Neuron (in vitro differentiated cells): ENCODE results near the gene GCDH.
"Not testable (repeated sequence)": the region's sequence is repeated elsewhere in the genome, so short reads cannot be mapped to it uniquely, and the experiment has no call there.

Experiments
- H2AFZ ChIP-seq: one replicate; pipeline ENCODE4 v1.6.1; 2013; ENCODE audit warnings: low read depth, mild to moderate bottlenecking, inconsistent platforms, low read length, moderate library complexity
- H3K27me3 ChIP-seq: one replicate; pipeline ENCODE4 v1.6.1; 2013; ENCODE audit warnings: low read length; ENCODE audit not compliant: insufficient read depth
- H3K36me3 ChIP-seq: one replicate; pipeline ENCODE4 v1.6.1; 2013; ENCODE audit warnings: low read length; ENCODE audit not compliant: insufficient read depth
- H3K4me1 ChIP-seq: one replicate; pipeline ENCODE4 v1.6.1; 2013; ENCODE audit warnings: low read length; ENCODE audit not compliant: insufficient read depth
- H3K4me3 ChIP-seq: 2 replicates; pipeline ENCODE4 v1.5.1; 2013; ENCODE audit warnings: mild to moderate bottlenecking, low read length, moderate library complexity
- H3K9me3 ChIP-seq: one replicate; pipeline ENCODE4 v1.6.1; 2013; ENCODE audit warnings: low read length

GCDH gene

DNA sequence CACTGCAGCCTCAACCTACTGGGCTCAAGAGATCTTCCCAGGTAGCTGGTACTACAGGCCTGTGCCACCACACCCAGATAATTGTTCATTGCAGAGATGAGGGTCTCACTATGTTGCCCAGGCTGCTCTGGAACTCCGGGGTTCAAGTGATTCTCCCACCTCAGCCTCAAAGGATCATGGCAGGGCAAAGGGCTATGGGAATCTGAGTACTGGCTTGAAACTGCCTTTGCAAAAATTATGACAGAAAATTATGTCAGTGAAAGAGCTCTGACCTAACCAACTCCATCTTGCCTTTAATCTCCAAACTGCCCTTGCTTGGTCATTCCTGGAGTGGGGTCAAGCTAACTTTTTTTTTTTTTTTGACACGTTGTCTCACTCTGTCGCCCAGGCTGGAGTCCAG is 8.4 kb upstream of the GCDH start:
- Histone ChIP-seq H3K9me3 (peaks cover 19% of the 10 kb centered on the region), H2AFZ (no peak overlapping the region), H3K4me1 (peaks cover 3% of the 10 kb centered on the region), H3K36me3 (no peaks in the 10 kb centered on the region), H3K4me3 (no peak overlapping the region), H3K27me3 (peaks cover 37% of the 10 kb centered on the region)

DNA sequence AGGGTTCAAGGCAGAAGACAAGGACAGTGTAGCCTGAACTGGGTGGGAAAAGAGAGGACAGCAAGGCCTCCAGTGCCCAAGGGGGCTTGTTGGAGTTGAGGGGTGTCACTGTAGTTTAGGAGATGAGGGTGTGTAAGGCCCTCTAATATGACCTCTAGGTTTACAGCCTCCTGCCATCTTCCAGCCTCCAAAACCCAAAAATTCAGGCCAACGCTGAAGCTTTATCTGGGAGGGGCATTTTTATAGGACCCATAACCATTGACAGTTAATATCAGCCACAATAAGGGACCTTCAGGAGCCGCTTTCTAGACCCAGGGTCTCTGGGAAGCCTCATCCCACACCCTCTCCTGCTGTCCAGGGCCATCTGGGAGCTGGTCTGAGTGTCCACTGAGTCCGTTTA is 6.8 kb upstream of the GCDH start:
- Histone ChIP-seq H3K36me3 (no peaks in the 10 kb centered on the region), H3K4me1 (peaks cover 3% of the 10 kb centered on the region), H3K4me3 (no peak overlapping the region), H2AFZ (no peak overlapping the region), H3K9me3 (peaks cover 19% of the 10 kb centered on the region), H3K27me3 (peaks cover 45% of the 10 kb centered on the region)

DNA sequence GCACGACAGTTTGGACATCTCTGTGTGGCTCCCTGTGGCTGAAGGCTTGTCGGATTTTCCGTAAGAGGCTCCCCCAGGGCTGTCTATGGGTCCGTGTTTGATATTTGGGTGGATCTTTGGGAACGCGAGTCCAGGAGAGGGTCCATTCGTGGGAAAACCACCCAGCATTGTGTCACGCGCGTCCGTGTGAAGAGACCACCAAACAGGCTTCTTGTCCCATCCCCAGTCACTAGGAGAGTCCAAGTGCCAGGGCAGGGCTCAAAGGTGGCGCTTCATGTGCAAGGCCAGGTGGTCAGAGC is 6.4 kb upstream of the GCDH start:
- H3K4me3 ChIP-seq, result no peak overlapping the region
- peaks cover 19% of the 10 kb centered on the region for H3K9me3 ChIP-seq
- peaks cover 3% of the 10 kb centered on the region for H3K4me1 ChIP-seq
- peaks cover 45% of the 10 kb centered on the region for H3K27me3 ChIP-seq
- H3K36me3 ChIP-seq, result no peaks in the 10 kb centered on the region
- H2AFZ ChIP-seq, result no peak overlapping the region

DNA sequence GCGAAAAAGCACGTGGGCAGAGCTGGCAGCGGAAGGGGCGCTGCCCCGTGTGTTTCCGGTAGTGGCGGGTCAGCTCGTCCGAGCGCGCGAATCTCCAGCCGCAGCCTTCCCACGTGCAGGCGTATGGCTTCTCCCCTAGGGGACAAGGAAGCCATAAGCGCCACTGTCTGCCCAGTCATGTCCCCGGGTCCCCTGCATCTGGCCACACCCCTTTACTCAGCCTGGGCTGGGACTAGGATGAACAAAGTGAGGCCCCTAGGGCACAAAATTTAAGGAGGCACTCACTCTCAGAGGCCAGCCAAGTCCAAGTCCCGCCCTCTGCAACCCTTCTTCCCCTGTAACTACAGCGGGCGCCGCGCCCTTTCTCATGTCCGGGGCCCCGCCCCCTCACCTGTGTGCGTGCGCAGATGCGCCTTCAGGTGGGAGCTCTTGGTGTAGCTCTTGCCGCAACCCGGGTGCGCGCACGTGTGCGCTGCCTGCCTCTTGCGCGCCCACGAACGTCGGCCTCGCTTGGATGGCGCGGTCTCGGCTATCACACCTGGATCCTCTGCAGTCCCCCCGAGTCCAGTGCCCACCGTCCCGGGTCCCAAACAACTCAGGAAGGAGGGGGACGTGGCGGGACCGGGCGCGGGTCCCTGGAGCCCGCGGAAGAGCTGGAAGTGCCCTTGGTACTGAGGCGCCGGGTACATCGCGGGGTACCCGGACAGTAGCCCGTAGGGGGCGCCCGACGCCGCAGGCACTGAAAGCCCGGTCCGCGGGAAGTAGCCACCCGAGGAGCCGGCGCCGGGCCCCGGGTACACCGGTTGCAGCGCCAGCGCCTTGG is 5.8 kb upstream of the GCDH start:
- Histone ChIP-seq H3K4me3 (no peak overlapping the region), H3K9me3 (peaks cover 19% of the 10 kb centered on the region), H3K27me3 (peaks cover 45% of the 10 kb centered on the region), H3K36me3 (no peaks in the 10 kb centered on the region), H3K4me1 (peaks cover 3% of the 10 kb centered on the region), H2AFZ (no peak overlapping the region)

DNA sequence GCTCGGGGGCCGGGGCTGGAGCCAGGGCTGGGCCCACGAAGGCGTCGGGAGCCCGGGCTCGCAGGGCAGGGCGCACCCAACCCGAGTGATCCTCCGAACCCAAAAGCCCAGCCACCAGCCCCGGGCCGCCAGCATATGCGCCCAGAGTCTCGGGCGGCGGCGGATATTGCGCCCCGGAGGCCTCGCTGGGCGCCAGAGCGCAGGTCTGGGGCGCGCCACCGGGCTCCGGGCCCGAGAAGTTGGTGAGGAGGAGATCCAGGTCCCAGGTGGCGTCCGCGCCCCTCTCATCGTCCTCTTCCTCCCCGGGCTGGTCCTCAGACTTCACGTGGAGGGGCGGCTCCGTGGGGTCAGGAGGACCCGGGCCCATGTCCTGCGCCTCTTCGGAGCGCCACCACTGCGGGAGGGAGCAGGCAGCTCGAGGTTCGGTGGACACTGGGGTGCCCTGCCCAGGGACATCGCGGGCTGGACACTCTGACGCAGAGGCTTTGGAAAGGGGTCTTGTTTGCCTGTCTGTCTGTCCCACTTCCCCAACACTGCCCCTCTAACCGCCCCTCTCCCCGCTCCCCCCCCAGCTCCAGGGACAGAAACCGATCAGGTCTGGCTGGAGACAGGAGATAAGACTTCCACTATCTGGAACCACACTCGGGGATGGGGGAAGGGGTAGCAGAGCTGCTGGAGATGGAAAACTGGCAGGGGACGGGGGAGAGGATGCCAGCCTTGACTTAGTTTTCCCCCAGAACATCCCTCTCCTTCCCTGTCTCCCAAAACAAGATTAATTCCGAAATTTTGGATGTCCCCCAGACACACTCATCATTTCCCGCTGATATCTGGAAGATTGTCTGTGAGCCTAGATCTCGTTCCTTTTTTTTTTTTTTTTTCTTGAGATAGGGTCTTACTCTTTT is 5.0 kb upstream of the GCDH start:
- Histone ChIP-seq H2AFZ (no peak overlapping the region), H3K27me3 (peaks cover 45% of the 10 kb centered on the region), H3K4me3 (no peak overlapping the region)

DNA sequence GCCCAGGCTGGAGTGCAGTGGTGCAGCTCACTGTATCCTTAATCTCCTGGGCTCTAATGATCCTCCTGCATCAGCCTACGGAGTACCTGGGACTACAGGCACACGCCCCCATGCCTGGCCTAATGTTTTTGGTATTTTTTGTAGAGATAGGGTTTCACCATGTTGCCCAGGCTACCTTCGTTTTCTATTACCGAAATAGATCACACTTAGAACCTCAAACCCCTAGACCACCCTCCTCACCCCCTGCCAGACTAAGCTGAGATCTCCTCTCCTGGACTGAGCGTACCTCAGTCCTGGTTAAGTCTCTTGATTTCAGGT is 4.3 kb upstream of the GCDH start:
- peaks cover 45% of the 10 kb centered on the region for H3K27me3 ChIP-seq

More for the DNA sequence above, 5.0 kb upstream of the GCDH start:
- H3K4me1 ChIP-seq, result no peaks in the 10 kb centered on the region
- no peaks in the 10 kb centered on the region for H3K36me3 ChIP-seq
- H3K9me3 ChIP-seq, result peaks cover 19% of the 10 kb centered on the region

DNA sequence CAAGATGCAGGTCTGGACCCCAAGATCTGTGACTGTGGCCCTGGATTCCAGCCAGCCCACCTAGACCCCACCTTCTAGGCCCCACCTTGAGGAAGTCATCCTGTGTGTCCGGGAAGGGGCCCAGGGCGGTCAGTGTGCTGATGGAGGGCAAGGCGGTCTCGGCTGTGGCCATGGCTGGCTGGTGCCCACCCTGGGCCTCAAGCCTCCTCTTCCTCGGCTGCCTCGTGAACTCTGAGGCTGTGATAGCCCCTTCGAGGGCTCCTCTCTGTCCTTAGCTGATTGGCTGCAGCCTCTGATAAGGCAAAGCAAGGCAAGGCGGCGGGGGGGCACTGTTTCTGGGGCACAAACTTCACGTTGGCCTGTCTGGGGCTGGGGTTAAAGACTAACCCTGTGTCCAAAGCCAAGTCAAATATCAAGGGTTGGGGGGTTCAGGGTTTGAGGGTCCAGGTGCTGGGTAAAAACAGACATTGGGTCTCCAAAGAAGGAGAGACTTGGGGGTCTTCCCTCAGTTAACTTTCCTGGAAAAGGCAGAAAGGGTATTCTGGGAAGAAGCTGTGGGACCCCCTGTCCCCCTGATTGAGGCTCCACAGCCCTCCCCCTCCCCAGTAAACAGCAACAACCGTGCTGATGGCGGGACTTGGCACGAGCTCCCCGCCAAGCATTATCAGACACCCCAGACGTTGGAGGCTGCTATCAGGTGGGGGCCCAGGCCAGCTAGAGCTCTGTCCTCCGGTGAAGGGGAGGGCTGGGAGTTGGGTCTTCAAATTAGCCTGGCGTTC is 3.8 kb upstream of the GCDH start, which contains the start of gene KLF1:
KLF1 (minus strand) TSS at position 233 of the 779 bp plus-strand sequence; CDS start at position 172, 61 bp downstream.
- peaks cover 45% of the 10 kb centered on the region for H3K27me3 ChIP-seq
- peaks cover 19% of the 10 kb centered on the region for H3K9me3 ChIP-seq
- no peak within 1 kb of the TSS for H3K4me3 ChIP-seq
- no peaks in the 10 kb centered on the region for H3K36me3 ChIP-seq
- peaks cover 8% of the 10 kb centered on the region for H3K4me1 ChIP-seq
- no peak within 1 kb of the TSS for H2AFZ ChIP-seq

More for the DNA sequence above, 4.3 kb upstream of the GCDH start:
- H3K36me3 ChIP-seq, result no peaks in the 10 kb centered on the region
- peaks cover 19% of the 10 kb centered on the region for H3K9me3 ChIP-seq
- no peak overlapping the region for H2AFZ ChIP-seq
- H3K4me3 ChIP-seq, result no peak overlapping the region
- H3K4me1 ChIP-seq, result peaks cover 4% of the 10 kb centered on the region

DNA sequence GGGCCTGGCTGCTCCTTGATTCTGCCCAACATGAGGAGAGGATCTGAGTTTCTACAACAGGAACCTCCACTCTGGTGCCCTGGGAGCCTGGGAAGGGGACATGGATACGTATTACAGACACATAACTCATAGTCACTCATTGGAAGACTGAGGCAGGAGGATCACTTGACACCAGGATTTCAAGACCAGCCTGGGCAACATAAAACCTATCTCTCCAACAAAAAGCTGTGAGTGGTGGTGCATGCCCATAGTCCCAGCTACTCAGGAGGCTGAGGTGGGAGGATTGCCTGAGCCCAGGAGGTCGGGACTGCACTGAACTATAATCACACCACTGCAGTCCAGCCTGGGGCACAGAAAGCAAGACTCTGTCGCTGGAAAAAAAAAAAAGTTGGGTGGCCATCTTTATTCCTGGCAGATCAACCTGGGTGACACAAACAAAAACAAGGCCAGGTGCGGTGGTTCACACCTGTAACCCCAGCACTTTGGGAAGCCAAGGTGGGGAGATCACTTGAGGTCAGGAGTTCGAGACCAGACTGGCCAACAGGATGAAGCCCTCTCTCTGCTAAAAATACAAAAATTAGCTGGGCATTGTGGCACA is 2.9 kb upstream of the GCDH start:
- Histone ChIP-seq H3K9me3 (peaks cover 19% of the 10 kb centered on the region), H3K36me3 (peaks cover under 1% of the 10 kb centered on the region), H3K4me3 (no peak overlapping the region), H3K4me1 (peaks cover 8% of the 10 kb centered on the region), H2AFZ (no peak overlapping the region), H3K27me3 (peaks cover 45% of the 10 kb centered on the region)

DNA sequence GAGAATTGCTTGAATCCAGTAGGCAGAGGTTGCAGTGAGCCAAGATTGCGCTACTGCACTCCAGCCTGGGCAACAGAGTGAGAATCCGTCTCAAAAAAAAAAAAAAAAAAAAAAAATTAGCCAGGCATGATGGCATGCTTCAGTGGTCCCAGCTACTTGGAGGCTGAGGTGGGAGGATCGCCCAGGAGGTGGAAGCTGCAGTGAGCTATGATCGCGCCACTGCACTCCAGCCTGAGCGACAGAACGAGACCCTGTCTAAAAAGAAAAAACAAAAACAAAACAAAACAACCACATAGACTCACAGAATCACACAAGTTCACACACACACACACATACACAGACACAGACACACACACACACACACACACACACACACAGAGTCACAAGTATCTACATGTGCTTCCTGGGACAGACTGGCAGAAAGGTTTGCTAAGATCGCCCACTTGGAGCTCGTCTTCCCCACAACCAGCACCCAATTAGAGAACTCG is 617 bp upstream of the GCDH start:
- Histone ChIP-seq H3K4me3 (peak overlapping the region; percentile 45), H3K36me3 (peaks cover 14% of the 10 kb centered on the region), H2AFZ (peak overlapping the region; percentile 17), H3K27me3 (peaks cover 28% of the 10 kb centered on the region)
- not testable (repeated sequence) for H3K9me3 ChIP-seq, H3K4me1 ChIP-seq

DNA sequence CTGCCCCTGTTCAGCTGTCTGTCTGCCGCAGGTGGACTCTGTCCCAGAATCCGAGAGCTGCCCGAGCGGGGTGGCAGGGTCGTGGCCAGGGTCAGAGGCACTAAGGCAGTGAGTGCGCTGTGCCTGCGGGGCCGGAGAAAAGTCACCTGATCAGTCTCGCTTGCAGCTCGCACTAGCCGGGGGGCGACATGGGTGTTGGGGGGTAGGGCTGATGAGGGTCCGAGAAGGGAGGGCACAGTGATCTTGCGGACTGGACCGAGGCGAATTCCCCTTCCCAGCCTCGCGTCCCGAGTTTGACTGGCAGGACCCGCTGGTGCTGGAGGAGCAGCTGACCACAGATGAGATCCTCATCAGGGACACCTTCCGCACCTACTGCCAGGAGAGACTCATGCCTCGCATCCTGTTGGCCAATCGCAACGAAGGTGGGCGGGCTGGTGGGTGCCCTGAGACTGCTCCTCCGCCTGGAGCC is 627 bp downstream of the GCDH start:
- Histone ChIP-seq H3K36me3 (peaks cover 22% of the 10 kb centered on the region), H3K4me1 (peaks cover 8% of the 10 kb centered on the region), H3K9me3 (no peaks in the 10 kb centered on the region), H2AFZ (peak overlapping the region; percentile 43), H3K27me3 (peaks cover 17% of the 10 kb centered on the region), H3K4me3 (peak overlapping the region; percentile 64)

DNA sequence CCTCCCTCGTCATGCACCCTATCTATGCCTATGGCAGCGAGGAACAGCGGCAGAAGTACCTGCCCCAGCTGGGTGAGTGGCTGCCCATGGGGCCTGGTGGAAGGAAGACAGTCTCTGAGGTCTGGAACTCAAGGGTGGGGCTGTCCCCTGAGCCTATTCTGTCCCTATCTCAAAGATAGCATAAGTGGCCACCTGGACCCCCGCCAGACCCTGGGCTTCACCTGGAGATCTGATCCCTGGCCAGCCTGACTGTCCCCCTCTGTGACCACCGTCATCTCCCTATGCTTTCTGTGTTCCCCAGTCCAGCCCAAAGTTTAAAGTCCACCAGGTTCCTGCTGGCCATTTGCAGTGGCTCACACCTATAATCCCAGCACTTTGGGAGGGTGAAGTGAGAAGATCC is 2.6 kb downstream of the GCDH start:
- Histone ChIP-seq H3K9me3 (no peaks in the 10 kb centered on the region), H2AFZ (no peak overlapping the region), H3K4me1 (peaks cover 8% of the 10 kb centered on the region), H3K27me3 (peaks cover 2% of the 10 kb centered on the region), H3K36me3 (peaks cover 36% of the 10 kb centered on the region), H3K4me3 (no peak overlapping the region)

DNA sequence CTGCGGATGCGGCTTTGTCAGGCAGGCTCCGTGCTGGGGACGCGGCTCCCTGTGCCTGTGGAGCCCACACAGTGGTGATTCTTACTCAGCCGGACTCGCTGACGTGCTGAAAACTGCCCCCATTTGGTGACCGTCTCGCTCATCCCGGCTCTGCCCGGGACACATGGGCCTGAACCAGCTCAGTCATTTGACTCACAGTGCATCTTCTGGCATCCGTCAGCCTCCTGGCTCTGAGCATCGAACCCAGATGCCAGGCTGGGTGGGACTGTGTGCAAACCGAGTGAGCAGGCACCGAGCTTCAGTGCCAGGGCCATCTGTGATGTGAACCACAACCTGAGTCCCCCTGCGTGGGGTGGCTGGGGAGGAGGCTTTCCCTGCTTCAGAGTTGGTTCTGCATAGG is 5.5 kb downstream of the GCDH start:
- Histone ChIP-seq H3K36me3 (peaks cover 42% of the 10 kb centered on the region), H3K9me3 (no peaks in the 10 kb centered on the region), H3K4me3 (no peak overlapping the region), H3K4me1 (peaks cover 6% of the 10 kb centered on the region), H3K27me3 (no peaks in the 10 kb centered on the region), H2AFZ (no peak overlapping the region)
